ENCODE data around the gene MRTFB. TPM values are rescaled to one million over a fixed set of nuclear protein-coding genes. Genes with fewer than 3 reads are reported as not detected.

Gene MRTFB
- total and polyA plus RNA-seq, 2 of the 13 experiments (the other 11 are each of a cell fraction or from before 2014, with no cell fraction given): 11.4 to 14.0 TPM

- no peaks in the 10 kb centered on the region; a peak in 1 of 5 replicates for H3K27me3 ChIP-seq (ENCODE audit: control insufficient read depth in 1 of 2, insufficient read depth in 2 of 2, low read length in 2 of 2)
- no peak overlapping the region for H2AFZ ChIP-seq (ENCODE audit: low read length)
- ATAC-seq (no peak), FAIRE-seq (no peak), DNase-seq (ENCODE audit: low spot score) (no peak)
- no peak overlapping the region for H3K27ac ChIP-seq (ENCODE audit: extremely low read length, insufficient read depth, low read length)
- BruUV-seq (replicated peaks): no TSS peak
- ChIA-PET POLR2A (interaction anchor here (2.4 kb wide), 1 partner anchor 365 kb away, joined by 16 read pairs; the partner anchor contains the start of gene ERCC4), CTCF (ENCODE audit: low intra/inter-chr PET ratio, low total read pairs) (interaction anchor here (1.2 kb wide), 1 partner anchor 361 kb away, joined by 3 read pairs; no protein-coding TSS in a partner anchor)
- 55% methylated on average over 5 of the region's 5 CpGs for WGBS (ENCODE audit: low lambda C conversion rate)
- no peak for TF ChIP-seq ZNF484 (CRISPR knock-in tag; IDR thresholded peaks at IDR 0.05; ENCODE audit: borderline replicate concordance, low read depth)
- no peak for TF ChIP-seq NRL (CRISPR knock-in tag; IDR thresholded peaks at IDR 0.05; ENCODE audit: borderline replicate concordance)
- TF ChIP-seq ZNF776 (CRISPR knock-in tag; IDR thresholded peaks at IDR 0.05): no peak
- TF ChIP-seq JUNB (CRISPR knock-in tag; IDR thresholded peaks at IDR 0.05; ENCODE audit: borderline replicate concordance): no peak
- no peak for TF ChIP-seq ZNF564 (CRISPR knock-in tag; IDR thresholded peaks at IDR 0.05)
- TF ChIP-seq, protein P1, sequence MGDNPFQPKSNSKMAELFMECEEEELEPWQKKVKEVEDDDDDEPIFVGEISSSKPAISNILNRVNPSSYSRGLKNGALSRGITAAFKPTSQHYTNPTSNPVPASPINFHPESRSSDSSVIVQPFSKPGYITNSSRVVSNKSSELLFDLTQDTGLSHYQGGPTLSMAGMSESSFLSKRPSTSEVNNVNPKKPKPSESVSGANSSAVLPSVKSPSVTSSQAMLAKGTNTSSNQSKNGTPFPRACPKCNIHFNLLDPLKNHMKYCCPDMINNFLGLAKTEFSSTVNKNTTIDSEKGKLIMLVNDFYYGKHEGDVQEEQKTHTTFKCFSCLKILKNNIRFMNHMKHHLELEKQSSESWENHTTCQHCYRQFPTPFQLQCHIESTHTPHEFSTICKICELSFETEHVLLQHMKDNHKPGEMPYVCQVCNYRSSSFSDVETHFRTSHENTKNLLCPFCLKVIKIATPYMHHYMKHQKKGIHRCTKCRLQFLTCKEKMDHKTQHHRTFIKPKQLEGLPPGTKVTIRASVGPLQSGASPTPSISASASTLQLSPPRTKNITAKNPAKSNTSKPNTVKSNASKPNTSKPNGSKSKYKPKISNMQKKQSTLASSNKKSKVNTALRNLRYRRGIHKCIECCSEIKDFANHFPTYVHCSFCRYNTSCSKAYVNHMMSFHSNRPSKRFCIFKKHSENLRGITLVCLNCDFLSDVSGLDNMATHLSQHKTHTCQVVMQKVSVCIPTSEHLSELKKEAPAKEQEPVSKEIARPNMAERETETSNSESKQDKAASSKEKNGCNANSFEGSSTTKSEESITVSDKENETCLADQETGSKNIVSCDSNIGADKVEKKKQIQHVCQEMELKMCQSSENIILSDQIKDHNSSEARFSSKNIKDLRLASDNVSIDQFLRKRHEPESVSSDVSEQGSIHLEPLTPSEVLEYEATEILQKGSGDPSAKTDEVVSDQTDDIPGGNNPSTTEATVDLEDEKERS (CRISPR knock-in tag; IDR thresholded peaks at IDR 0.05): no peak
- TF ChIP-seq ZNF609 (CRISPR knock-in tag; IDR thresholded peaks at IDR 0.05; ENCODE audit: borderline replicate concordance): no peak
- TF ChIP-seq RAD51 (IDR thresholded peaks at IDR 0.05; ENCODE audit: borderline replicate concordance): no peak
- no peak overlapping the region for H3K9ac ChIP-seq (ENCODE audit: insufficient read depth, low read depth, low read length)
- no peaks in the 10 kb centered on the region for H3K36me3 ChIP-seq (replicated peaks in 1 of 2; ENCODE audit: control insufficient read depth in 1 of 2, insufficient read depth in 2 of 2, low read length in 2 of 2)
- H3K4me1 ChIP-seq (ENCODE audit: insufficient read depth, low read length): peaks cover 50% of the 10 kb centered on the region
- H3K4me2 ChIP-seq (ENCODE audit: low read depth, low read length): peak overlapping the region; percentile 84
- intact Hi-C loops (cut with micrococcal nuclease; ENCODE audit: unreplicated experiment): loop anchor here (2.0 to 10.0 kb wide), 3 partner anchors 16 to 362 kb away; partner anchors contain the start of gene MRTFB
- no peaks in the 10 kb centered on the region for H3K79me2 ChIP-seq (ENCODE audit: insufficient read depth, low read length)
- H3K4me3 ChIP-seq (replicated peaks in 1 of 3; ENCODE audit: insufficient read depth in 1 of 3, low read depth in 2 of 3, low read length in 3 of 3): peak overlapping the region in 2 of 3 experiments; percentile 77 to 94; a peak in 2 of 6 replicates
- no peaks in the 10 kb centered on the region for H4K20me1 ChIP-seq (ENCODE audit: insufficient read depth, low read length)
- H3K9me3 ChIP-seq (ENCODE audit: low read length): peaks cover 8% of the 10 kb centered on the region
- in situ Hi-C loops (cut with HindIII; ENCODE audit: extremely low pct_ligation_motif_present, low pct_unique_long_range_greater_than_20kb): no loop called here
These were observed 213.3 kb downstream of the MRTFB start for GRCh38 chr16:14284371-14284770.

Data from HepG2 (cell line).